ENCODE data around the gene FHAD1. TPM values are rescaled to one million over a fixed set of nuclear protein-coding genes. Genes with fewer than 3 reads are reported as not detected.

FHAD1 gene
- total RNA-seq, 1 donor from 2014 or later: not detected

- Mint-ChIP-seq H3K36me3 (ENCODE audit: low read depth) (no peaks in the 10 kb centered on the region), H3K4me1 (ENCODE audit: low read depth) (peaks cover 11% of the 10 kb centered on the region), H3K27ac (ENCODE audit: unreplicated experiment) (no peak overlapping the region)
These were observed 113.7 kb downstream of the FHAD1 start for GRCh38 chr1:15360700-15361099.

DNA sequence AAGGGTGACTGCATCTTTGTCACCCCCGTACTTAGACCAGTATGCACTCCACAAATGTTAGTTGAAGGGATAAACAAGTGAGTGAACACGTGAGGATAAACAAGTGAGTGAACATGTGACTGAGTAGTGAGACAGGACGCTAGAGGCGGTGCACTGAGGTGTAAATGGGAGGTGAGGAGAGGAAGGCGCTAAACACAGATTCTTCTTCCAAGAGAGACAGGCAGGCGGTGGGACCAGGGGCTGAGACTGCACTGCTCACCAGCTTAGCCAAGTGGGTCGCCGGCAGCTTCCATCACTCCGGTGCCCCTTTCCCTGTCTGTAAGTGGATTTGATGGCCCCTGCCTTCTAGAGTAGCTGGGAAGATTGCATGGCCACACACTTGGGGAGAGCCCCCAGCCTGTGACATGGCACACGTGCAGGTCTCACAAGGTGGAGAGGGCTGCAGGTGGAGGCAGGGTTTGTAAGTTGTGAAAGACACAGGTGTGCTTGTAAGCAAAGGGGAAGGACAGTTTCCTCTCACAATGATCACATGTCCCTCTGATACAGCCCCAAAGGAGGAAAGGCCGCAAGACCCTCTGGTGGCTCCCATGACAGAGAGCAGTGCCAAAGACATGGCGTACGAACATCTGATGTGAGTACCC, 115.2 kb downstream of the FHAD1 start:
- H3K27me3 Mint-ChIP-seq (ENCODE audit: low read depth): peaks cover 10% of the 10 kb centered on the region
- no peaks in the 10 kb centered on the region for H3K9me3 Mint-ChIP-seq (ENCODE audit: low read depth)
- DNase-seq (ENCODE audit: low spot score): no peak

More at GRCh38 chr1:15360700-15361099, 113.7 kb downstream of the FHAD1 start:
- DNase-seq (ENCODE audit: low spot score): no peak
- H3K27me3 Mint-ChIP-seq (ENCODE audit: low read depth): peaks cover 8% of the 10 kb centered on the region
- no peak for TF ChIP-seq CTCF (IDR thresholded peaks at IDR 0.05)
- H3K4me3 Mint-ChIP-seq (ENCODE audit: unreplicated experiment): no peak overlapping the region
- no peaks in the 10 kb centered on the region for H3K9me3 Mint-ChIP-seq (ENCODE audit: low read depth)

GRCh38 chr1:15362737-15363128, 115.7 kb downstream of the FHAD1 start:
- Mint-ChIP-seq H3K36me3 (ENCODE audit: low read depth) (no peaks in the 10 kb centered on the region), H3K4me3 (ENCODE audit: unreplicated experiment) (no peak overlapping the region), H3K27ac (ENCODE audit: unreplicated experiment) (no peak overlapping the region), H3K4me1 (ENCODE audit: low read depth) (no peaks in the 10 kb centered on the region), H3K9me3 (ENCODE audit: low read depth) (no peaks in the 10 kb centered on the region), H3K27me3 (ENCODE audit: low read depth) (peaks cover 10% of the 10 kb centered on the region)
- no peak for TF ChIP-seq CTCF (IDR thresholded peaks at IDR 0.05)
- no peak for DNase-seq (ENCODE audit: low spot score)

More for the DNA sequence above, 115.2 kb downstream of the FHAD1 start:
- Mint-ChIP-seq H3K27ac (ENCODE audit: unreplicated experiment) (no peak overlapping the region), H3K4me3 (ENCODE audit: unreplicated experiment) (no peak overlapping the region), H3K4me1 (ENCODE audit: low read depth) (no peaks in the 10 kb centered on the region), H3K36me3 (ENCODE audit: low read depth) (no peaks in the 10 kb centered on the region)
- no peak for TF ChIP-seq CTCF (IDR thresholded peaks at IDR 0.05)

DNA sequence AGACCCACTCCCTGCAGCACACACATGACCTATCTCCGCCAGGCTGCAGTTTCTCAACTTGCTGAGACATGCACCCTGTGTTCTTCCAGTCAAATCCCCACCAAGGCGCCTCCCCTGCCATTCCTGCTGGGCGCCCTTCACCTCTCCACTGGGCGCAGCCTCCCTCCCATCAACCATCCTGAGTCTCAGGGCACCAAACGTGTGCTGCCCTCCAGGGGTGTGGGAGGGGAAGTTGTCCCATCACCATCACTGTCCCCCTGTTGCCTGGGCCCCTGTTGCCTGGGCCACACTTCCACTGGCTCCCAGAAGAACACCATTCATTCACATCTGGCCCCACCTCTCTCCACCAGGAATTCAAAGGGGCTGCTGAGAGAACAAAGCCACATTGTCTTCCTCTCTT, 117.7 kb downstream of the FHAD1 start:
- H3K27ac Mint-ChIP-seq (ENCODE audit: unreplicated experiment): no peak overlapping the region
- H3K4me3 Mint-ChIP-seq (ENCODE audit: unreplicated experiment): no peak overlapping the region
- no peak for DNase-seq (ENCODE audit: low spot score)
- no peaks in the 10 kb centered on the region for H3K4me1 Mint-ChIP-seq (ENCODE audit: low read depth)
- H3K27me3 Mint-ChIP-seq (ENCODE audit: low read depth): peaks cover 10% of the 10 kb centered on the region
- no peaks in the 10 kb centered on the region for H3K9me3 Mint-ChIP-seq (ENCODE audit: low read depth)
- no peaks in the 10 kb centered on the region for H3K36me3 Mint-ChIP-seq (ENCODE audit: low read depth)
- no peak for TF ChIP-seq CTCF (IDR thresholded peaks at IDR 0.05)

DNA sequence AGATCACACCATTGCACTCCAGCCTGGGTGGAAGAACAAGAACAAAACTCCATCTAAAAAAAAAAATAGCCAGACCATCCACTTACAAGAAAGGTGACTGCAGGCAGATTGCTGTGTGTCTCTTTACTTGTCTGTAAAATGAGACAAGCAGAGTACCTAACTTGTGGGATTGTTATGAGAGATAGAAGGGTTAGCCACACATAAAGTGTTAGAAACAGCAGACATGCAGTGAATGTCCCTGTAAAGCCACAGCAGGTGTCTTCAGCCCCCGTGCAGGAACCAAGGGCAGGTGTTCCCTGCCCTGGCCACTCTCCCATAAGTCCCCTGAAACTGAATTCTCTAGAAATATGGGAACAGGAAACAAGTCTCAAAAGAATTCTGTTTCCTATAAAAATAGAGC, 121.9 kb downstream of the FHAD1 start:
- Mint-ChIP-seq H3K27me3 (ENCODE audit: low read depth) (peaks cover 9% of the 10 kb centered on the region), H3K4me3 (ENCODE audit: unreplicated experiment) (no peak overlapping the region), H3K36me3 (ENCODE audit: low read depth) (no peaks in the 10 kb centered on the region), H3K9me3 (ENCODE audit: low read depth) (no peaks in the 10 kb centered on the region), H3K4me1 (ENCODE audit: low read depth) (no peaks in the 10 kb centered on the region), H3K27ac (ENCODE audit: unreplicated experiment) (no peak overlapping the region)
- no peak for TF ChIP-seq CTCF (IDR thresholded peaks at IDR 0.05)
- no peak for DNase-seq (ENCODE audit: low spot score)
